CD4-positive, alpha-beta T cell treated with Interleukin-6 at 100 ng/mL for 8 hours (primary cell): Measurements from ENCODE around the gene CD55.

Experiments
- DNase-seq: peaks from one replicate; pipeline ENCODE4 v3.0.0-alpha.2; 2020; ENCODE audit warnings: mixed read lengths, low spot score

The CD55 gene

GRCh38 chr1:207330011-207330710 lies 8.7 kb downstream of the CD55 start:
- no peak for DNase-seq

- DNase-seq: no peak
Measured at GRCh38 chr1:207331354-207332313, 10.2 kb downstream of the CD55 start.

DNA sequence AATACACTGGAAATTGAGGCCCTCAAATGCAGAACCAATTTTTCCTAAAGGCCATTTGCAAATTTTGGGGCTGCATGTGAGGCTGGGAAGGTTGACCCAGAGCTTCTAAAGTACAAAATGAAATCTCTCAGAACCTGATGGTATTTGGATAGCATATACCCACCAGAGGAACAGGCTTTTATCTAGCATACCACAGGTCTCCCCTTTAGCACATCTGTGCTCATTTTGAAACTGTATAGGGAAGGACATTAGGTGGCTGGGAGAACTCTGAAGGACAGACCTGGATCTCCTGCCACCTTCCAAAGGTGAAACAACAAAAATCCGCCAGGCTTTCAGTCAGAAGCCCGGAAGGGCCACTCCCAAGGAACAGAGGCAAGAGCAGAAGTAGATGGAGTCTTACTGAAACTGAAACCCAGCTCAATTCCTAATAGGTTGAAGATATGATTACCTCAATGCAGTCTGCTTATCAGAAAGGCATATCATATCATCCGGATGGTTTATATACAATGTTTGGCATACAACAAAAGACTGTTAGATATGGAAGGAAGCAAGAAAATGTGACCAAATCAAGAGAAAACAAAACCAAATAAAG lies 11.6 kb downstream of the CD55 start:
- no peak for DNase-seq

DNA sequence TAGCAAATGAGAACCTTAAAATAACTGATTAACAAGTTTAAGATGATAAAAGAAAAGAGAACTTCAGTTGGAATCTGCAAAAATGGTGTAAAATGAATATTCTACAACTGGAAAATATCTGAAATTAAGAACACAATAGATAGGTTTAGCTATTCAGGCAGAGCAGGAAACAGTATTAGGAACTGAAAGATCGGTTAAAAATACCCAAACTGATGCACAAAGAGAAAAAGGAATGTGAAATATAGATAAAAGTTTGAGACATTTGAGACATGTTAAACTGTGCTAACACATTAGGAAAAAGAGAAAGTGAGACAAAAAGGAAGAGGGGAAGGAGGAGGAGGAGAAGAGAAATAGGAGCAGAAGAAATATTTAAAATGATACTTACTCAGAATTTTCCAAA lies 12.1 kb downstream of the CD55 start:
- no peak for DNase-seq

DNA sequence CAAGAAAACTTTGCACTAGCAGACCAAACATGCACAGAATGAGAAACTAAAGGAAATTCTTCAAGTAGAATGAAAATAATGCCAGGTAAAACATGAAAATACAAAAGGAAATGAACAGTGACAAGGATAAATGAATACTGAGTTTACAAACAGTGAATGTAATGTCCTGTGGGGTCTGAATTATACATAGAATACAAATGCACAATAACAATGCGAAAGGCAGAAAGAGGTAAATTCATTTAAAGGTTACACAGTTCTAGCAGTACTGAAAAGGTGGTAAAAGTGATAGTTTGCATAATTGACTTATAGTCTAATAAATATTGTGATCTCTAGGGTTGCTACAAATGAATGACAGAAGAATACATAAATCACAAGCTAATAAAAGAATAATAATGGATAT lies 12.9 kb downstream of the CD55 start:
- DNase-seq: no peak

DNA sequence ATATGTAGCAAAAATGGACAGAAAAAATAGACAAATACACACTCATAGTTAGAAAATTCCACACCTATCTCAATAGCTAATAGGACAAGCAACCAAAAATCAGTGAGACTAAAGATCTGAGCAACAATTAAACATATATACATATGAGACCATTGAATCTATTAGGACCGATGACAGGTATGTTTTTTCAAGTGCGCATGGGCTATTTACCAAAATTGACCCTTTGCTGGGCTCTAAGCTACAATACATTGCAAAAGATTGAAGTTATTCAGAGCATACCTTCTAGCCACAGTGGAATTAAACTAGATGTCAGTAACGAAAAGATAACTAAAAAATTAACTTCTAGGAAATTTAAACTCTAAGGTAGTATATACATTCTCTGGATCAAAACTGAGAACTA lies 13.7 kb downstream of the CD55 start:
- DNase-seq: no peak

- peak; percentile 22 for DNase-seq
Measured at GRCh38 chr1:207335695-207336363, 14.4 kb downstream of the CD55 start.

- DNase-seq: peak; percentile 20
Measured at GRCh38 chr1:207336559-207337467, 15.3 kb downstream of the CD55 start.

DNA sequence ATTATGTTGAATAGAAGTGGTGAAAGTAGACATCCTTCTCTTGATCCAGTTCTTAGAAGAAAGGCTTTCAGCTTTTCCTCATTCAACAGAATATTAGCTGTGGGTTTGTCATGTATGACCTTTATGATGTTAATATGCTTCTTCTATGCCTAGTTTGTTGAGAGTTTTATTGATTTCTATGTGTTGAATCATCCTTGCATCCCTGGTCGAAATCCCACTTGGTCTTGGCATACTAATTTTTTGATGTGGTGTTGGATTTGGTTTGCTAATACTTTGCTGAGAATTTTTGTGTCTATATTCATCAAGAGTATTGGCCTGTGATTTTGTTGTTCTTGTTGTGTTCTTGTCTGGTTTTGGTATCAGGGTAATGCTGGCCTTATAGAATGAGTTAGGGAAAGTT lies 20.9 kb downstream of the CD55 start:
- DNase-seq: no peak

- DNase-seq: no peak
Measured at GRCh38 chr1:207343675-207344074, 22.2 kb downstream of the CD55 start.

DNA sequence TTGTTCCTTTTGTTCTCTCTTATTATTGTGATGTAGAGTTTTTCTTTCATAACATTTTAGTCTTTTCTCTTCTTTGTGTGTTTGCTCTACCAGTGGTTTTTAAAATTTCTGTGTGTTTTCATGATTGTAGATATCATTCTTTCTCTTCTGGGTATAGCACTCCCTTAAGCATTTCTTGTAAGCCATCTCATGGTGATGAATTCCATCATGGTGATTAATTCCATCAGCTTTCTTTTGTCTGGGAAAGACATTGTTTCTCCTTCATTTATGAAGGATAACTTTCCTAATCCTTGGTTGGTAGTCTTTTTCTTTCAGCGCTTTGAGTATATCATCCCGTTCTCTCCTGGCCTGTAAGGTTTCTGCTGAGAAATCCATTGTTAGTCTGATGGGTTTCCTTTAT lies 22.7 kb downstream of the CD55 start:
- DNase-seq: no peak

DNA sequence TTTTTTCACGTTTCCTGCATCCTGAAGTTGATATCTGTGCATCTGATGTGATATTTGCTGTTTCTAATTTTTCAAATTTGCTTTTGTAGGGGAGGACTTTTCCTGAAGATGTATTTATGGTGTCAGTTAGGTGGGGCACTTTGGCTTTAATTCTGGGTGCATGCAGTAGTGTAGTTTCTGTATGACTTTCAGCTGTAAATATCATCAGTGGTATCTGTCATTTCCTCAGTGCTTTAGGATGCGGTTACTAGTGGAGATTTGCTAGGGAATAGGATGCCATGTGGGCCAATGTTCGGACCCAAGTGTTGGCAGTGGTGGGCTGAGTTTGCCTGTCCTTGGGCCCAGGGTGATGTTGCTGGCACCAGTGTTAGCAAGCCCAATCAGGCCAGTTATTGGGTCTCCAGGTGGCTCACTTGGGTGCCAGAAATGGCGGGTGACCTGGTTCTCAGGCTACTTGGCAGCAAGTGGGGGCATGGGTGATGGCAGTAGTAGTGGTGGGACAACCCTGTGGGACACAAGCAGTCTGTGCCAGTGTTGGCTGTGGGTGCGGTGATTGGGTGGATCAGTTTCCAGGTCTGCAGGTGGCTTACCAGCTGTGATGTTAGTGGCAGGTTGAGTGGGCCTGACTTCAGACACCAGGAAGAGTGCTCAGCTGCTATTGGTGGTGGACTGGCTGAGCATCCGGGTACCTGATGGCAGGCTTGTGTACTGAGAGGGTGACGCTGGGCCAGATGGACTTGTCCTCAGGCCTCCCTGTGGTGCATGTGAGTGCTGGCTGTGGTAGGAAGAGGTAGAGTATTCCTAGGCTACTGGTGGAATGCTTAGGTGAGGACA lies 24.4 kb downstream of the CD55 start:
- no peak for DNase-seq

- no peak for DNase-seq
Measured at GRCh38 chr1:207346513-207346912, 25.0 kb downstream of the CD55 start.

DNA sequence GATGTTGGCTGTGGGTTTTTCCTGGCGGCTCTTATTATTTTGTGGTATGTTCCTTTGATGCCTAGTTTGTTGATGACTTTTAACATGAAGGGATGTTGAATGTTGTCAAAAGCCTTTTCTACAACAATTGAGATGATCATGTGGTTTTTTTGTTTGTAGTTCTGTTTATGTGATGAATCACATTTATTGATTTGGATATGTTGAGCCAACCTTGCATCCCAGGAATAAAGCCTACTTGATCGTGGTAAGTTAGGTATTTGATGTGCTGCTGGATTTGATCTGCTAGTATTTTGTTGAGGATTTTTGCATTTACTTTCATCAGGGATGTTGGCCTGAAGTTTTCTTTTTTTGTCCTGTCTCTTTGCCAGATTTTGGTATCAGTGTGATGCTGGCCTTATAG lies 28.5 kb downstream of the CD55 start:
- DNase-seq: no peak

DNA sequence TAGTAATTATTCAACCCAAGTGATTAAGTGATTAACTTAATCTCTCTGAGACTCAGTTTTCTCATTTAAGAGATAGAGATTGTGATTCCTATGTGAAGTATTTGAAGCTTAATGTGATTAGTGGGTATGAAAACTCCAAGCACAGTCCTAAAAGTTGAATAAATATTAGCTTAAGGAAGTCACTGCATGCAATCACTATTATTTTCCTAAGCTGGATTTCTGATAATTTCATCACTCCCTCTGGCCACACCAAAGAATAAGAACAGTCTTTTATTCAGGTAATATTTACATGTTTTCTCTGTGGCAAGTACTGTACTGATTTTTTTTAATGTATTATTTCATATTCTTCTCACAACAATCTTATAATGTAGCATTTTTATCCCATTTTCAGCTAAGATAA lies 31.1 kb downstream of the CD55 start:
- no peak for DNase-seq

- no peak for DNase-seq
Measured at GRCh38 chr1:207355060-207355459, 33.6 kb downstream of the CD55 start.

DNA sequence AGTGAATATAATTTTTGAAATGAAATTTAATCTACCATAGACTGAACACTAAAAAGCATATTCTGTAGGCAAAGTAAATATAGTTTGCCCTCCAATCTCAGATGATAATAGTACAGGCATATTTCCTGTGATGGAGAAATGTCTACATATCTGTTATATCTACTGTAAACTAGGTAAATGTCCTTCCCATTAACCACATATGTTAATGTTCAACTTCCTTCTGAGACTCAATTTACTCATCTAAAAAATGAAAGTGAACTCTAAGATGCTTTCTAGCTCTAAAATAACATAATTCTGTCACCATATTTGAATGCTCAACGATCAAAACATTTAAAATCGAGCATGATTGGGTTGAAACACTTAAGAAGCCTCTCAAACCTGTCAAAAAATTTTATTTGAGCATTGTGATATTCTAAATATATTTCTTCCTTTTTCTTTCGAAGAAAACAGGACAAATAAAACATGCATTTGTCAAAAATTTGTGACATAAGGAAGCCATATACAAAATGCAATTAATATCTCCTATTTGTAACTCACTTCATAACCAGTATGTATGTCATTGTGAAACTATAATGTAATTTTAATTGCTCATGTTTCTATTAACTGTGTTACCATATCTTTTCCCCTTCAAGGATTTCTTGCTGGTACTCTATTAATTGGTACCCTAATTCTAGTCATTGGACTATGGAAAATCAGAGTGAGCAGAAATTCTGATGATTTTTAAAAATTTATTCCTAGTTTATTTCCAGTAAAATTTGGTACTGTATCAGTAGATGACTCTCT lies 34.2 kb downstream of the CD55 start:
- no peak for DNase-seq

GRCh38 chr1:207361029-207361428 lies 39.6 kb downstream of the CD55 start:
- DNase-seq: no peak

- DNase-seq: no peak
Measured at GRCh38 chr1:207361889-207362288, 40.4 kb downstream of the CD55 start.
